Lower leg skin (tissue), 3 donors: ENCODE results near the gene GLG1.
"Not testable (repeated sequence)": the region's sequence is repeated elsewhere in the genome, so short reads cannot be mapped to it uniquely, and the experiment has no call there.

Source experiments
- POLR2A ChIP-seq, 2 donors: fragments of 450-650 bp; IDR thresholded peaks; one replicate each; pipeline ENCODE4 v1.6.1; 2016 to 2017; ENCODE audit warnings: antibody characterized with exemption in 2 of 2, mild to moderate bottlenecking in 1 of 2, moderate library complexity in 1 of 2
- TF ChIP-seq, protein P1 (sequence below), 3 donors: fragments of 450-650 bp; IDR thresholded peaks; one replicate each; pipeline ENCODE4 v1.5.1; 2016; ENCODE audit warnings: antibody characterized with exemption in 3 of 3, mild to moderate bottlenecking in 3 of 3, moderate library complexity in 2 of 3

- not testable (repeated sequence) for TF ChIP-seq POLR2A (IDR thresholded peaks at IDR 0.05)
- TF ChIP-seq, protein P1, sequence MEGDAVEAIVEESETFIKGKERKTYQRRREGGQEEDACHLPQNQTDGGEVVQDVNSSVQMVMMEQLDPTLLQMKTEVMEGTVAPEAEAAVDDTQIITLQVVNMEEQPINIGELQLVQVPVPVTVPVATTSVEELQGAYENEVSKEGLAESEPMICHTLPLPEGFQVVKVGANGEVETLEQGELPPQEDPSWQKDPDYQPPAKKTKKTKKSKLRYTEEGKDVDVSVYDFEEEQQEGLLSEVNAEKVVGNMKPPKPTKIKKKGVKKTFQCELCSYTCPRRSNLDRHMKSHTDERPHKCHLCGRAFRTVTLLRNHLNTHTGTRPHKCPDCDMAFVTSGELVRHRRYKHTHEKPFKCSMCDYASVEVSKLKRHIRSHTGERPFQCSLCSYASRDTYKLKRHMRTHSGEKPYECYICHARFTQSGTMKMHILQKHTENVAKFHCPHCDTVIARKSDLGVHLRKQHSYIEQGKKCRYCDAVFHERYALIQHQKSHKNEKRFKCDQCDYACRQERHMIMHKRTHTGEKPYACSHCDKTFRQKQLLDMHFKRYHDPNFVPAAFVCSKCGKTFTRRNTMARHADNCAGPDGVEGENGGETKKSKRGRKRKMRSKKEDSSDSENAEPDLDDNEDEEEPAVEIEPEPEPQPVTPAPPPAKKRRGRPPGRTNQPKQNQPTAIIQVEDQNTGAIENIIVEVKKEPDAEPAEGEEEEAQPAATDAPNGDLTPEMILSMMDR (IDR thresholded peaks at IDR 0.05): not testable (repeated sequence)
Measured at GRCh38 chr16:74534650-74535049, 72.3 kb downstream of the GLG1 start.
